Measurements from ENCODE around the gene TDRD10.

Gene TDRD10

GRCh38 chr1:154559466-154560044 lies 57.5 kb downstream of the TDRD10 start:
- Histone ChIP-seq H3K27ac (peak overlapping the region; percentile 83), H3K27me3 (ENCODE audit: insufficient read depth, low read depth, severe bottlenecking) (no peaks in the 10 kb centered on the region), H3K36me3 (peaks cover 26% of the 10 kb centered on the region), H3K4me3 (ENCODE audit: low read depth, low read length) (peak overlapping the region; percentile 69), H3K9me3 (ENCODE audit: severe bottlenecking) (no peaks in the 10 kb centered on the region)
- TF ChIP-seq, protein P1, sequence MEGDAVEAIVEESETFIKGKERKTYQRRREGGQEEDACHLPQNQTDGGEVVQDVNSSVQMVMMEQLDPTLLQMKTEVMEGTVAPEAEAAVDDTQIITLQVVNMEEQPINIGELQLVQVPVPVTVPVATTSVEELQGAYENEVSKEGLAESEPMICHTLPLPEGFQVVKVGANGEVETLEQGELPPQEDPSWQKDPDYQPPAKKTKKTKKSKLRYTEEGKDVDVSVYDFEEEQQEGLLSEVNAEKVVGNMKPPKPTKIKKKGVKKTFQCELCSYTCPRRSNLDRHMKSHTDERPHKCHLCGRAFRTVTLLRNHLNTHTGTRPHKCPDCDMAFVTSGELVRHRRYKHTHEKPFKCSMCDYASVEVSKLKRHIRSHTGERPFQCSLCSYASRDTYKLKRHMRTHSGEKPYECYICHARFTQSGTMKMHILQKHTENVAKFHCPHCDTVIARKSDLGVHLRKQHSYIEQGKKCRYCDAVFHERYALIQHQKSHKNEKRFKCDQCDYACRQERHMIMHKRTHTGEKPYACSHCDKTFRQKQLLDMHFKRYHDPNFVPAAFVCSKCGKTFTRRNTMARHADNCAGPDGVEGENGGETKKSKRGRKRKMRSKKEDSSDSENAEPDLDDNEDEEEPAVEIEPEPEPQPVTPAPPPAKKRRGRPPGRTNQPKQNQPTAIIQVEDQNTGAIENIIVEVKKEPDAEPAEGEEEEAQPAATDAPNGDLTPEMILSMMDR (IDR thresholded peaks at IDR 0.05; ENCODE audit: low read depth, low read length): peak; percentile 100
- DNase-seq: peak; percentile 99

DNA sequence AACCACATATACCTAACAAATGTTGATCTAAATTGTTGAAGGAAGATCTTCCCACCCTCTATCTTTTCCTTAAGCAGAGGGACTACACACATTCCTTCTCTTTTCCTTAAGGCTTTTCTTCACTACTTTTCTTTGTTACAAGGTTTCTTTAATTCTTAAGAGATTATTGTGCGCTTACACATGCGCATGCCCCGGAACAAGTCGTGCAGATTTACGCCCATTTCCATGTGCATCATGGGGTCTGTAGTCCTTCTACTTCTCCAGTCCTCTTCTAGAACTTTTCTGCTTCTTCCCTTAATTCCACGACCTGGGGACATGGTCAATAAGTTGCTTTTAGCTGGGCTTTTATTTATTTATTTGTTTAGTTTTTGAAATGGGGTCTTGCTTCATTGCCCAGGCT lies 63.9 kb downstream of the TDRD10 start:
- H3K9me3 ChIP-seq (ENCODE audit: severe bottlenecking): no peaks in the 10 kb centered on the region
- H3K36me3 ChIP-seq: peaks cover 25% of the 10 kb centered on the region
- no peak overlapping the region for H3K27ac ChIP-seq
- TF ChIP-seq, protein P1 (IDR thresholded peaks at IDR 0.05; ENCODE audit: low read depth, low read length): no peak
- no peak overlapping the region for H3K4me3 ChIP-seq (ENCODE audit: low read depth, low read length)
- no peaks in the 10 kb centered on the region for H3K27me3 ChIP-seq (ENCODE audit: insufficient read depth, low read depth, severe bottlenecking)
- DNase-seq: no peak

DNA sequence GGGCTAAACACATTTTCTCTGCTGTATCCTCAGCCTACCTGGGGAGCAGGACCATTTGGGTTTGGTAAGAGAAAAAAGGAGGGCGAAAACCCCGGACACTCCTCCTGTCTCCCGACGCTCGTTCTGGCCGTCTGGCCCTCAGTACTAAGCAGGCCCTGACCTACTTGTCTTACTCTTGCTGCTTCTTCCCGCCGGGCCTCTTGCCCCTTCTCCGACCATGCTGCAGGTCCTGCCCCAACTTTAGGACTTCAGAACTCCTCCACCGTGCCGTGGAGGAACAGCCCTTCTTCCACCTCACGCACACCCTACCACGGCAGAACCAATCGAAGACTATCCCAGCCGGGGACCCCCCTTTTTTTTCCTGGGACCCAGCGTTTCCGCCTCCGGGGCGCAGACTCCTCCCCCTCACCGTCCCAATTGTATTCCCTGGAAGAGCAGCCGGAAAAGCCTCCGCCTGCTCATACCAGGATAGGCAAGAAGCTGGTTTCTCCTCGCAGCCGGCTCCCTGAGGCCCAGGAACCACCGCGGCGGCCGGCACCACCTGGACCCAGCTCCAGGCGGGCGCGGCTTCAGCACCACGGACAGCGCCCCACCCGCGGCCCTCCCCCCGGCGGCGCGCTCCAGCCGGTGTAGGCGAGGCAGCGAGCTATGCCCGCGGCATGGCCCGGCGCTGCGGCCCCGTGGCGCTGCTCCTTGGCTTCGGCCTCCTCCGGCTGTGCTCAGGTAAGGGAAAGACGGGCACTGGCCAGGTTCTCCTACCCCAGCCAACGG lies 65.6 kb downstream of the TDRD10 start, which contains the start of gene CHRNB2:
Gene CHRNB2 (plus strand): TSS at position 393 of the 771 bp plus-strand sequence. CDS start 267 bp downstream, at position 660.
- H3K27me3 ChIP-seq (ENCODE audit: insufficient read depth, low read depth, severe bottlenecking): no peaks in the 10 kb centered on the region
- H3K4me3 ChIP-seq (ENCODE audit: low read depth, low read length): peak within 1 kb of the TSS; percentile 90
- H3K27ac ChIP-seq: peak within 1 kb of the TSS; percentile 83
- TF ChIP-seq, protein P1 (IDR thresholded peaks at IDR 0.05; ENCODE audit: low read depth, low read length): no peak
- peak; percentile 98 for DNase-seq
- H3K36me3 ChIP-seq: peaks cover 42% of the 10 kb centered on the region
- H3K9me3 ChIP-seq (ENCODE audit: severe bottlenecking): no peaks in the 10 kb centered on the region

- DNase-seq: no peak
- H3K27me3 ChIP-seq (ENCODE audit: insufficient read depth, low read depth, severe bottlenecking): no peaks in the 10 kb centered on the region
- TF ChIP-seq, protein P1 (IDR thresholded peaks at IDR 0.05; ENCODE audit: low read depth, low read length): no peak
- H3K9me3 ChIP-seq (ENCODE audit: severe bottlenecking): no peaks in the 10 kb centered on the region
- H3K4me3 ChIP-seq (ENCODE audit: low read depth, low read length): peak overlapping the region; percentile 90
- peak overlapping the region; percentile 83 for H3K27ac ChIP-seq
- H3K36me3 ChIP-seq: peaks cover 49% of the 10 kb centered on the region
Measured at GRCh38 chr1:154568157-154568815, 66.3 kb downstream of the TDRD10 start.

- Histone ChIP-seq H3K36me3 (peaks cover 80% of the 10 kb centered on the region), H3K27ac (no peak overlapping the region), H3K4me3 (ENCODE audit: low read depth, low read length) (no peak overlapping the region), H3K9me3 (ENCODE audit: severe bottlenecking) (no peaks in the 10 kb centered on the region), H3K27me3 (ENCODE audit: insufficient read depth, low read depth, severe bottlenecking) (no peaks in the 10 kb centered on the region)
- TF ChIP-seq, protein P1 (IDR thresholded peaks at IDR 0.05; ENCODE audit: low read depth, low read length): no peak
- DNase-seq: no peak
Measured at GRCh38 chr1:154571244-154571963, 69.4 kb downstream of the TDRD10 start.
